HG03575 (cell line): ENCODE results near the gene LPCAT1.
"Not testable (repeated sequence)": the region's sequence is repeated elsewhere in the genome, so short reads cannot be mapped to it uniquely, and the experiment has no call there.

ENCODE experiments used
- ATAC-seq: cut with Tn5 transposase; IDR thresholded peaks from one replicate; pipeline ENCODE4 v1.9.1; 2021; ENCODE audit not compliant: unreplicated experiment, insufficient number of reproducible peaks, low FRiP score; ENCODE audit errors: extremely low read depth

LPCAT1 gene

DNA sequence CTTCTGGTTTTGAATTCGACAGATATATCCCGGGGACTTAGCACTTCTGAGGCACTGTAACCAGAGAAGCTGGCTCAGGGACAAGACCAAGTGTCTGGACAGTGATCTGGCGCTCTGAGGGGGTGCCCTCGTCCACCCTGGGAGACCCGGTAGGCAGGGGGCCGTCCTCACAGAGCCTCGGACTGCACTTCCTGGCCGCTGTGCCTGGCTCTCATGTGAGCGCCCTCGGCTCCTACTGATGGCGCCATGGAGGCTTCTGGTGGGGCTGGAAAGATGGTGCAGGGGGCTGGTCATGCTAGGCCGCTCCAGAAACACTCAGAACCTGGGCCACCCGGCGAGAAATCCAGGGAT, 59.7 kb downstream of the LPCAT1 start:
- no peak for ATAC-seq

DNA sequence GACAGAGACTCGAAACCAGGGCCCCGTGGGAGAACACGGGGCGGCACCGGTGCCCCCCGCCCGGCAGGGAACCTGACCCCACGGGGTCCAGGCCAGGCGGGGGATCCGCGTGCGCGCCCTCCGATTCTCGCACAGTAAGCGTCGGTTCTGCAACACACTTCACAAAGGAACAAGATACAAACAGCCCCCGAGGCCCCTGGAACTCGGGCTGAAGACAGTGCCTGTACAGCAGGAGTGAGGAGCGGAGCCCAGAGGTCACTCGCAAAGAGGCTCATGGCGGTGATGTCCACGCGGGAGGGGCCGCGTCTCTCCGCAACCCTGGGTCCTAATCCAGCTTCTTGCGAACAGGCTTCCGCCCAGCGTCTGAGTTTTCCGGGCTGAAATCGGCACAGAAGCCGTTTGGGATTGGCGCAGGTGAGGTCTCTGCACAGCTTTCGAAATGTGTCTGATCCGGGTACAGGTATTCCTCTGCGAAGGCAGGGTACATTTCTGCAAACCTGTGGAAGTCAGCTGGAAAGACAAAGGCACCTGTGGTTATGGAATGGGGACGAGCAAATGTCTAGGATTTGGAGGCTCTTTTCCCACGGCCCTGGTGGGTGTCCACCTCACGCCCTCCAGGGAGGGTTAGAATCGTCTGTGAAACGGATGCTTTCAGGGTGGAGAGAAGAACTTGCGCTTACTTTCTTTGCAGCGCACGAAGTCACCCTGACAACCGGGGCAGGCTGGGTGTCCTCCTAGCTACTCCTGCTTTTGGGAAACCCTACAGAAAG, 60.2 kb downstream of the LPCAT1 start:
- ATAC-seq: no peak

- ATAC-seq: no peak
These were observed 61.4 kb downstream of the LPCAT1 start for GRCh38 chr5:1462358-1462757.

DNA sequence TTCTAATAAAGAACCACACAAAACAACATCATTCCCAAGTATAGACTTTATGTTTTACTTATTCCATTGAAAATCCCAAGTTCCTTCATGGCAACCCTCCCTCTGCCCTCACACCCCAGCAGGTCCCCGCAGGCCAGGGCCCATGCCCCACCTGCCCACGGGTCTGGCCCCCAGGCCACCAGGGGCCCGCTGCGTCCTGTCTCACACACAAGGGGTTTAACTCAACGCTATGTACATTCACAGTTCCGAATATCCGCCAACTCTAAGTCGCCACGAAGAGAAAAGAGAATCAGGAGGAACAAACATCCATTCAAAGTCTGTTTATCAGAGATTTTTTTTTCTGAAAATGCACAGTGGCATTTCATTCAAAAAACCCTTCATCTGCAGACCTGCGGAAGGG, 62.4 kb downstream of the LPCAT1 start:
- ATAC-seq: no peak

DNA sequence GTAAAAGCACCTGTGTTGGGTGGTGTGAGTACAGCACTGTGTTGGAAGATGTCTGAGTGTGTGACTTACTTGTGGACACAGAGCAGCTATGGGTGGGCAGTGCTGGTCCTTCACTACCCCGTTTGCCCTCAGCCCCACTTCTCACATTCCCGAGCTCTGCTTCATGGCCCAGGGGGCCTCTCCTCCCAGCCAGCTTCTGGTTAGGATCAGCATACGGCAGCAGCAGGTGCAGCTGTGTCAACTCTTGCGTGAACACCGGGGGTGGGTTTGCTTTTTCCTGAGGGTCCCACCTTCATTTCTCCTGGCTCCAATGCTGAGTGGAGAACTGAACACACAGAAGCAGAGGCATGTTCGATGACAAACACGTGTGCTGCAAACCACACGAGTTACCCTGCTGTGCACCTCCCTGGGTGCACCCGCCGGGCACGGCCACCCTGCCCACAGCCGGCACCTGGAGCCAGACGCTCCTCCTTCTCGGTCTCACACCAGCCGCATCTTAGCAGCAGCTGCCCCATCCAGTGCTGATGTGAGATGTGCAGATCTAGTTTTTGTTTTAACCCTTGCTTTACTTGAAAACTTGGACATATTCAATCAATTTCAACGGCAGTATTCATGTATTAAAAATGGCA, 63.6 kb downstream of the LPCAT1 start:
- ATAC-seq: no peak

DNA sequence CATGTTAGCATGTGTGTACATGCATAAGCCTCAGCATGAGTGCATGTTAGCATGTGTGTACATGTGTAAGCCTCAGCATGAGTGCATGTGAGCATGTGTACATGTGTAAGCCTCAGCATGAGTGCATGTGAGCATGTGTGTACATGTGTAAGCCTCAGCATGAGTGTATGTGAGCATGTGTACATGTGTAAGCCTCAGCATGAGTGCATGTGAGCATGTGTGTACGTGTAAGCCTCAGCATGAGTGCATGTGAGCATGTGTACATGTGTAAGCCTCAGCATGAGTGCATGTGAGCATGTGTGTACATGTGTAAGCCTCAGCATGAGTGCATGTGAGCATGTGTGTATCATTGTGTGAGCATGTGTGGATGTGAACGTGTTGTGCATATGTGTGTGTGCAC, 64.3 kb downstream of the LPCAT1 start:
- ATAC-seq: not testable (repeated sequence)

DNA sequence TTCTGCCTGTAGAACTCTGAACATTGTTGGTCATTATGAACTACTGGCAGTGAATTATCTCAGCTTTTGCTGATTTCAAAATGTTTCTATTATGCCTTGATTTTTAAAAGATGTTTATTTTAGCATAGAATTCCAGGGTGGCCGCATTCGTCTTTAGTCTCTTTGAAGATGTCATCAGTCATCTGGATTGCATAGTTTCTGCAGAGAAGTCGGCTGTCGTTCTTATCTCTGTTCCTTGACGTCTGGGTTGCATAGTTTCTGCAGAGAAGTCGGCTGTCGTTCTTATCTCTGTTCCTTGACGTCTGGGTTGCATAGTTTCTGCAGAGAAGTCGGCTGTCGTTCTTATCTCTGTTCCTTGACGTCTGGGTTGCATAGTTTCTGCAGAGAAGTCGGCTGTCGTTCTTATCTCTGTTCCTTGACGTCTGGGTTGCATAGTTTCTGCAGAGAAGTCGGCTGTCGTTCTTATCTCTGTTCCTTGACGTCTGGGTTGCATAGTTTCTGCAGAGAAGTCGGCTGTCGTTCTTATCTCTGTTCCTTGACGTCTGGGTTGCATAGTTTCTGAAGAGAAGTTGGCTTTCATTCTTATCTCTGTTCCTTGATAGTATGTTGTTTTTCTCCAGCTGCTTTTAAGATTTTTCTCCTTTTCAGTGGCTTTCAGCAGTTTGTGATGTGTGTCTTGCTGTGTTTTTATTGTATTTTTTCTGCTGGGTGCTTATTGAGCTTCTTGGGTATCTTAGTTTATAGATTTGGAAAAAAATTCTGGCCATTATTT, 67.5 kb downstream of the LPCAT1 start:
- not testable (repeated sequence) for ATAC-seq

DNA sequence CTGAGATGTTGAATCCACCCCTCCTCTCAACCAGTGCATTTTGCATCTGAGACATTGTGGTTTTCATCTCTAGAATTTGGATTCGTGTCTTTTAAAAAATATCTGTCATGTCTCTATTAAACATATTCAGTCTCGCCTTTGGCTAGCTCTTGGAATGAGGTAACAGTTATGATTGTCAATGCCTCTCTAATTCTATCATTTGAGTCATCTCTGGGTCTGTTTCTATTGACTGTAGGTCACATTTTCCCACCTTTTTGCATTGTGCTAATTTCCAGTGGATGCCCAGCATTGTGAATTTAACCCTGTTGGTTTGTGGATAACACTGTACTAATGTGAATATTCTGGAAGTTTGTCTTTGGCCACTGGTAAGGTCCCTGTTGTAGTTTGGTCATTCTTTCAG, 70.1 kb downstream of the LPCAT1 start:
- no peak for ATAC-seq

GRCh38 chr5:1449081-1449630, 74.6 kb downstream of the LPCAT1 start:
- no peak for ATAC-seq

- no peak for ATAC-seq
These were observed 75.2 kb downstream of the LPCAT1 start for GRCh38 chr5:1448511-1449011.

GRCh38 chr5:1447671-1448361, 75.9 kb downstream of the LPCAT1 start:
- ATAC-seq: no peak

- no peak for ATAC-seq
These were observed 77.0 kb downstream of the LPCAT1 start for GRCh38 chr5:1446602-1447343.

GRCh38 chr5:1445689-1446601, 77.8 kb downstream of the LPCAT1 start:
- no peak for ATAC-seq

- no peak for ATAC-seq
These were observed 78.5 kb downstream of the LPCAT1 start, which contains the start of gene SLC6A3 for GRCh38 chr5:1445313-1445688. Gene SLC6A3, minus strand, starts transcription at chr5:1445440. Its CDS starts 2,243 bp downstream, at chr5:1443197.

DNA sequence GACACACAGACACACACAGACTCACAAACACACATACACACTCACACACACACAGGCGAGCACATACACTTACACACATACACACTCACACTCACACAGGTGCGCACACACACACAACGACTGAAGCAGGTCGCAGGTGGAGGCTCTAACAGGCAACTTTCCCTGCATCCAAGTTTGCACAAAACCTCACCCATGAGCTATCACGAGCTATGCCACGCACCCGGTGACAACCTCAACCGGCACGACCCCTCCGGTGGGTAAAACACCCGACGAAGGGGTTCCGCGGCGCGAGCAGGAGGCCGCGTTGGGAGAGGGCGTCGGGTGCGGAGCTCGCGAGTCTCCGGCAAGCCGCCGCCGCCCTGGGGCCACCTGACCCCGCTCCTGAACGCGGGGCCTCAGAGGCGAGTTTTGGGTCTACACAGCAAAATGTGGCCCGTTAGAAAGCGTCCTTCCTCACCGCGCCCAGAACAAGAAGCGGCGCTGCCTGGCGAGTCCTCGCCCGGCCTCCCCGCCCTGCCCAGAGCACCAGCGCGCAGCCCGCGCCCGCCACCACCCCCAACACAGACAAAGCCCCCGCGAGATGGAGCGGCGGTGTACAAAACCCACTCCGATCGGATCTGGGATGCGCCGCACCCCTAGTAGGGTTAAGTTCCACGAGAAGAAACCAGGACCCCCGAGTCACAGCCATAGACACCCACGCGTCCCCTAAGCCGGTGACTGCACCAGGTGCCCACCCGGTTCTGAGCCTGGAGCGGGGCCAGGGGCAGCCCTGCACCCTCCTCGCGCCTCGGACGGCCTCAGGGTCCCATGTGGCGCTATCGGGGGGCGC, 79.2 kb downstream of the LPCAT1 start:
- ATAC-seq: no peak

DNA sequence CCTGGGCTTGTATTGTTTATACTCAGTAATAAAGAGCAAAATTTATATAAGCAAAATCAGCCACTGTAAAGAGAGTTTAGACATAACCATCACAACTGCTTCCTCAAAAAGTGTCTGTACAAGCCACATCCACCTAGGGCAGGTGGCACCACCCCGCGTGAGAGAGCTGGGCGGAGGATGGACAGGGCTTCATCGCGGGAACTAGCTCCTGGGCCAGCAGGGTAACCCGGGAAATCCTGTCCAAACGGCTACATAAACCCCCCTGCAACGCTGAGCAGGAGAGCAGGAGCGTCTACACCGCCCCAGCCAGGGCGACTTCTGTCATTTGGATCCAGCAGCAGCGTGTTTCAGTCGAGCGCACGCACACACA, 79.8 kb downstream of the LPCAT1 start:
- ATAC-seq: no peak

GRCh38 chr5:1443171-1443570, 80.6 kb downstream of the LPCAT1 start:
- ATAC-seq: no peak
